SH-SY5Y (cell line): ENCODE data around the gene SLC48A1.

Experiments used
- GATA2 ChIP-seq: IDR thresholded peaks from 2 replicates; pipeline ENCODE4 v1.6.1; 2011; ENCODE audit warnings: mild to moderate bottlenecking, low read depth, low read length
- GATA3 ChIP-seq: IDR thresholded peaks from 2 replicates; pipeline ENCODE4 v1.6.1; 2011; ENCODE audit warnings: low read depth, mild to moderate bottlenecking, low read length, moderate library complexity

GRCh38 chr12:47800582-47800981 is 27.5 kb downstream of the SLC48A1 start:
- TF ChIP-seq GATA2 (no peak), GATA3 (no peak)
